K562 (cell line): Measurements from ENCODE around the gene CIB2. TPM values are rescaled to one million over a fixed set of nuclear protein-coding genes. Genes with fewer than 3 reads are reported as not detected.

ENCODE experiments used
- BRF2 ChIP-seq: IDR thresholded peaks from 3 replicates; pipeline ENCODE4 v1.6.1; 2011; ENCODE audit warnings: borderline replicate concordance, mild to moderate bottlenecking; ENCODE audit not compliant: insufficient read length, insufficient read depth
- CGGBP1 ChIP-seq: fragments of 250-450 bp; sonication (Bioruptor Pico); IDR thresholded peaks from 2 replicates; pipeline ENCODE4 v1.9.0; 2021; ENCODE audit warnings: mild to moderate bottlenecking
- CHD7 ChIP-seq: fragments of 200-600 bp; sonication (generic); IDR thresholded peaks from one replicate; pipeline ENCODE4 v1.6.1; 2012; ENCODE audit warnings: mild to moderate bottlenecking, low read depth, low read length, inconsistent platforms
- DPF2 ChIP-seq: fragments of 450-650 bp; IDR thresholded peaks from 2 replicates; pipeline ENCODE4 v1.6.1; 2016
- RREB1 ChIP-seq: fragments of 250-450 bp; sonication (Bioruptor Pico); IDR thresholded peaks from 2 replicates; pipeline ENCODE4 v1.4.0; 2020
- SP1 ChIP-seq: sonication (generic); formaldehyde crosslinking; IDR thresholded peaks from 2 replicates; pipeline ENCODE4 v1.8.1; 2022; ENCODE audit warnings: mild to moderate bottlenecking, missing genetic modification reagents
- TCF3 ChIP-seq: sonication (generic); formaldehyde crosslinking; IDR thresholded peaks from 2 replicates; pipeline ENCODE4 v1.4.0; 2020; ENCODE audit warnings: mild to moderate bottlenecking, missing genetic modification reagents
- ZNF217 ChIP-seq: sonication (generic); formaldehyde crosslinking; IDR thresholded peaks from 2 replicates; pipeline ENCODE4 v1.8.0; 2022; ENCODE audit warnings: mild to moderate bottlenecking, missing genetic modification reagents
- polyA plus RNA-seq, 8 experiments: library from polyadenylated mRNA; depleted of rRNA in 4 of 8; stranded (reverse) in 5 of 8; unstranded in 3 of 8; fragments of >200 nt; fragmentation: Nextera tagmentation in 2 of 8; fragmentation: Illumina TruSeq in 1 of 8; extraction: Ambion mirVana in 2 of 8; extraction: Trizol in 1 of 8; gene quantifications; 2 replicates each; pipeline versions ENCODE4 v1.2.1 to v1.2.3, GENCODE V29; 2011 to 2014; ENCODE audit warnings: inconsistent platforms in 1 of 8, missing spikeins in 1 of 8
- total RNA-seq, 7 experiments: library from RNA; depleted of rRNA in 6 of 7; stranded (reverse); fragments of >200 nt in 6 of 7; fragmentation: Illumina TruSeq in 2 of 7; extraction: Trizol in 2 of 7; gene quantifications; 2 replicates each; pipeline versions ENCODE4 v1.2.1 to v1.2.3, GENCODE V29; 2011 to 2021; ENCODE audit warnings: low replicate concordance in 1 of 7

CIB2 gene
- total and polyA plus RNA-seq, 9 of the 15 experiments (the other 6 are each of a cell fraction or from before 2014, with no cell fraction given): 1.5 to 37.4 (median 19.4) TPM

GRCh38 chr15:78077053-78077870 is 54.0 kb downstream of the CIB2 start, which contains the start of gene TBC1D2B (continued):
- TF ChIP-seq CHD7 (no peak), DPF2 (no peak), CGGBP1 (CRISPR knock-in tag) (no peak), ZNF217 (CRISPR knock-in tag) (no peak), SP1 (CRISPR knock-in tag) (no peak), TCF3 (no peak), BRF2 (no peak), RREB1 (no peak)
